Measurements from ENCODE around the gene PLXND1.

Gene PLXND1

GRCh38 chr3:129628169-129628522, 21.7 kb upstream of the PLXND1 start:
- no peak for DNase-seq (ENCODE audit: low spot score)

GRCh38 chr3:129627350-129628168, 21.1 kb upstream of the PLXND1 start:
- DNase-seq (ENCODE audit: low spot score), result peak; percentile 95

GRCh38 chr3:129626744-129627349, 20.4 kb upstream of the PLXND1 start:
- peak; percentile 99 for DNase-seq (ENCODE audit: low spot score)

GRCh38 chr3:129625072-129625874, 18.8 kb upstream of the PLXND1 start:
- peak; percentile 88 for DNase-seq (ENCODE audit: low spot score)

GRCh38 chr3:129624347-129625071, 18.0 kb upstream of the PLXND1 start:
- peak; percentile 12 for DNase-seq (ENCODE audit: low spot score)

- DNase-seq (ENCODE audit: low spot score), result peak; percentile 70
These were observed 17.1 kb upstream of the PLXND1 start for GRCh38 chr3:129623447-129624118.

GRCh38 chr3:129622933-129623332, 16.5 kb upstream of the PLXND1 start:
- peak; percentile 22 for DNase-seq (ENCODE audit: low spot score)

- DNase-seq (ENCODE audit: low spot score), result peak; percentile 10
These were observed 15.9 kb upstream of the PLXND1 start for GRCh38 chr3:129622226-129622874.

- DNase-seq (ENCODE audit: low spot score), result peak; percentile 13
These were observed 15.2 kb upstream of the PLXND1 start for GRCh38 chr3:129621626-129622225.

- peak; percentile 9 for DNase-seq (ENCODE audit: low spot score)
These were observed 14.5 kb upstream of the PLXND1 start for GRCh38 chr3:129620828-129621559.

GRCh38 chr3:129619726-129620162, 13.3 kb upstream of the PLXND1 start:
- no peak for DNase-seq (ENCODE audit: low spot score)

- DNase-seq (ENCODE audit: low spot score), result peak; percentile 9
These were observed 12.6 kb upstream of the PLXND1 start for GRCh38 chr3:129618901-129619671.

- no peak for DNase-seq (ENCODE audit: low spot score)
These were observed 11.8 kb upstream of the PLXND1 start for GRCh38 chr3:129618186-129618820.

- DNase-seq (ENCODE audit: low spot score), result no peak
These were observed 11.1 kb upstream of the PLXND1 start for GRCh38 chr3:129617381-129618185.

GRCh38 chr3:129616713-129617112, 10.2 kb upstream of the PLXND1 start:
- no peak for DNase-seq (ENCODE audit: low spot score)

GRCh38 chr3:129616291-129616690, 9.8 kb upstream of the PLXND1 start:
- DNase-seq (ENCODE audit: low spot score), result no peak

GRCh38 chr3:129615751-129616281, 9.3 kb upstream of the PLXND1 start:
- DNase-seq (ENCODE audit: low spot score), result no peak

Measured in HuH-7.5 (cell line).